ENCODE results near the gene FBXO8.

Gene FBXO8

GRCh38 chr4:174209341-174209740 lies 74.1 kb downstream of the FBXO8 start:
- DNase-seq (ENCODE audit: low read depth in 3 of 3): no peak

- no peak for DNase-seq (ENCODE audit: low read depth in 3 of 3)
Observed at GRCh38 chr4:174207367-174207766, 76.1 kb downstream of the FBXO8 start.

DNA sequence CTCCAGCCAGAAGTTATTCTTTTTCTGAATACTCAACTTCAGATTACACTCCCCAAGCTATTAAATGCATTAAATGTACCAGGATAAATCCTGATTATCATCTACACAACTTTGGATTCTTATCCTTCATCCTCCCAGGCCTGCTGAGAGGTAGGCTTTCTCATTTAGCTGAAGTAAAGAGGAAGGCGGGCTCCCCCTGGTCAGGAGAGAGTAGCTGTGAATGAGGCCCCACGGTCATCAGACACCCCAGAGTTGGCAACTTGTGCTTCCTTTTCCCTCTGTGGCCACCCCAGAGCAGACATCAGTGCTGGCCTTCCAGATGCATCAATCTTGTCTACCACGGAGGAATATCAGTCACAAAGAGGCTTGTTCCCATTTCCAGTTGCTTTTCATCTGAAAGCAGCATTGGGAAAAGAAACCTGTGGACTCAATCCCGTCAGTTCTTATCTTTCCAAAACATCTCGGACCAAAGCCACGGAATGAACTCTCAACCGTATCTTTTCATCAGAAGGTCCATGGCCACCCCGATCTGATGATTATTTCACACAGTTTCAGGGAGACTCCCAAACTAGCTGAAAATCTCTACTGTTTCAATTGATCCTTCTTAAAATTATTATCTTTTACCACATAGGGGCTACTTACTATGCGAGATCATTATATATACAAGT lies 79.2 kb downstream of the FBXO8 start:
- no peak for DNase-seq (ENCODE audit: low read depth in 3 of 3)

DNA sequence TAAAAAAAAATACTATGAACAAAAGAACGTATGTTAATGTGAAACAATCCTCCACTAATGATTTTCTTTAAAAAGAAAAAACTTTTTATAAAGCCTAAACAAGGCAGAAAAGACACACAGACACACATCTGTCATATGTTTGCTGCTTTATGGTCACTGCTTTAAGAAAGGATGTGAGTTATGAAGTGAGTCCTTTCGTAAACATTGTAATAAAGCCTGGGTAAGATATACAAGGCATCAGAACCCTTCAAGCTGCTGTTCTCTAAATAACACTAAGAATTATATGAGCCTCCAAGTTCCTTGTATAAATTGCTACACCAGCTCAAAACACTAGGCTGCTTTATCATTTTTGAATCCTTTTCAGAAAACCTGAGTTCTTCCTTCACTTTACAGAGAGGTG lies 81.6 kb downstream of the FBXO8 start:
- no peak for DNase-seq (ENCODE audit: low read depth in 3 of 3)

DNA sequence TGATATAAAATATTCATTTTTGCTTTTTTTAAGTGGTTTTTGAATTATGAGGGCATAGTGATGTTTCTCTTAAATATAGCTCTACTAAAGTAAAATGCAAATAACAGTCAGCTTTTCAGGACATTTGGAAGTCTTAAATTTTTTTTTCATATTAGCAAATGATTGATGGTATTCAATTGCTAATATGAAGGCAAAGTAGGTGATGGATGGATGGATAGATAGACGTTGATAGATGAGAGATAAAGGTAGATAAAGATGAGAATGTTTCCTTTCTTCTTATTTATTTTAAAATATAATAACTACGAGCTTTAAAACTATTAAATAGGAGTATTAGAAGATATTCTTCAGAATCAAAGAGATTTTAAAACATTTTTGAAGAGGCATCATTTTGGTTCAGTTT lies 83.7 kb downstream of the FBXO8 start:
- no peak for DNase-seq (ENCODE audit: low read depth in 3 of 3)

DNA sequence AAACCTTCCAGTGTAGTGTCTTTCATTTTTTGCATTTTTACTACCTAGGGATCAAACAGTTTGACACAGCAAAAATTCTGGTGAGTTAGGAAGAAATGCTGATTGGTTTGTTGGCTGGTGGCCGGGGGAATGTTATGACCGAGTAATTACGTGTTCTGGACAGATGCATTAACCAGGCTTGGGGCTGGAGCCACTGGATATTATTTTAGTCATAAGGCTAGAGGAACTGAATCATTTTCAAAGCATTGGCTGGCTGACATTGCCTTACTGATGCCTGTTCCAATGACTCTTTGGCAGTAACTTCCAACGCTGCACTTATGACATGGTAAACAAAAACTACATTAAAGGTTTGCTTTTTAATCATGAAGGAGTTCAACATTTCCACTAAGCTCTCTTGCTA lies 84.6 kb downstream of the FBXO8 start:
- no peak for DNase-seq (ENCODE audit: low read depth in 3 of 3)

- no peak for DNase-seq (ENCODE audit: low read depth in 3 of 3)
Observed at GRCh38 chr4:174198396-174198795, 85.1 kb downstream of the FBXO8 start.

DNA sequence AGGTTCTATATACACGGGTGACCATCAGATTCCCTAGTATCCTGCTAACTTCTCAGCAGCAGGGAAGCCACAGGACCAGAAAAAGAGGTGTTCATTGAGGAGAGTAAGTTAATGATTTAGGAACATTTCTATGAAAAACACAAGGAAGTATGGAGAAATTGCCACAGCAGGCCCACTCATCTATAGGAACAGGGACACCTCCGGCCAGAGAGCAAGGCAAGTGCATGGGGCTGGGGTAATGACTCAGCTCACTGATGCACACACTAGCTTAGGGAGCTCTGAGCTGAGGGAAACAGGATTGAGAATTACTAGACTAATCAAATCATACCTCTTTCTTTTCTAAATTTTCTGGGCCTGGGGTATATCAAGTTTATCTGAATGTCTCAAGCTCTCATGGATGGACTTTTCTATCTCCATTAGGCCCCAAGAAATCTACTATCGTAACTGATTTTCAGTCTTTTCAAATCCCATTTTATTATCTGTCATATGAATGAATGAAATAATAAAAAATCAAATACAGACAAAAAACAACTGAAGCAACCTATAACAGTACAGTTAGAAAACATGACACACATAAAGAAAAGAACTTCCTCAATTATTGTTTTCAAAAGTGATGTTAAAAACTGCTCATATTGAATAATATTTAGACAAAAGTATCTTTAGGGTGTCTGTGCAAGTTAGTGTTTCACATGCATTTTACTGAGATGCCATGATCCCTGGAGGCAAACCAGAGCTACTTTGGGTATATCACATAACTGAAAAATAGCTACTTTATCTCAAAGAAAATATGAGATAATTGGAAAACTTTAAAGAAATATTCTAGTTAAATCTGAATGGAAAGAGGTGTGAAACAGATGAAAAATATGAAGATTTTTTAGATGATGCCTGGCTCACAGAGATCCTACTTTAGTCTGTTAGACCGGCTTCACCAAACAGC lies 89.8 kb downstream of the FBXO8 start:
- no peak for DNase-seq (ENCODE audit: low read depth in 3 of 3)

- DNase-seq (ENCODE audit: low read depth in 3 of 3): no peak
Observed at GRCh38 chr4:174192943-174193342, 90.5 kb downstream of the FBXO8 start.

GRCh38 chr4:174190832-174191500 lies 92.5 kb downstream of the FBXO8 start:
- no peak for DNase-seq (ENCODE audit: low read depth in 3 of 3)

DNA sequence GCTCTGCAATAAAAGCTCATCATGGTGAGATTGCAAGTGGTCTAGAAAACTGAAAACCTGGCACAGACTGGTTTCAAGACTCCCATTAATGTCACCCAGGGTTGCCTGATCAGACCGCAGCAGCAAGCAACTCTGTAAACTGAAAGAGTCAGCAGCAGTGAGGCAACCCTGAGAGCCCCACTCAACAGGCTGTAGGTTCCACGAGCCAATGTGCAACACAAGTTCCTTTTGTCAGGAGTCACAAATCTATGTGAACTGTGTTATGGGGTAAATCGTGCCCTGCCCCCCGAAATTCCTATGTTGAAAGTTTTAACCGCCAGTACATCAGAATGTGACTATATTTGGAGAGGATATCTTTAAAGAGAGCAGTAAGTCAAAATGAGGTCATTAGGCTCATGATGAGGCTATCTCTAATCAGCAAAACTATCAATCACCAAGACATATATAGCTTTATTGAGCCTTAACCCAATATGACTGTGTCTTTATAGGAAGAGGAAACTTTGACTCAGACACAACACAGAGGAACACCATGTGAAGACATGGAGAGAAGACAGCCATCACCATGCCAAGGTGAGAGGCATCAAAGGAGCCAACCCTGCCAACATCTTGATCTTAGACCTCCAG lies 94.0 kb downstream of the FBXO8 start:
- DNase-seq (ENCODE audit: low read depth in 3 of 3): no peak

Measured in stimulated activated CD4-positive, alpha-beta T cell treated with anti-CD3 and anti-CD28 coated beads, TNF-alpha, amount 100 ng/mL, for 4 hours (primary cell).